ENCODE data around the gene KIRREL1.

DNA sequence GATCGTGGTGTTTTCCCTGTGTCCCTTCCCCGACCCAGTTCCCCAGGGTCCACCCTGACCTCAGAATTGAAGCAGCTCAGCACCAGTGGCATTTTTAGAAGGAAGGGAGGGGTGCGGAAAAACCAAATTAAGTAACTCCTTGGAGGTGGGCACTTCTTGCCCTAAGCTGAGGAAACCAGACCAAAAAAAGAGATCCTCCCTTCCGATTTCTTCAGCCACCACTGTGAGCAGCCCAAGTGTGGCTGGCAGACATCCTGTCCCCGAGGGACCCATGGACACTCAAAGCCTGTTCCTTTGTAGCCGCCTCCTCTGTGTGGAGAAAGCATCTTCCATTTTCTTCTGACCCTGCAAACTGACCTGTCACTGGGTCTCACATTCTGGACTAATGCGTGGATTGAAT, 31.3 kb downstream of the KIRREL1 start:
- TF ChIP-seq CEBPB (IDR thresholded peaks at IDR 0.05): no peak
- TF ChIP-seq FOXM1 (IDR thresholded peaks at IDR 0.05; ENCODE audit: borderline replicate concordance, low read depth): no peak
